ENCODE measurements around the gene NAA10. TPM values are rescaled to one million over a fixed set of nuclear protein-coding genes. Genes with fewer than 3 reads are reported as not detected.

NAA10 gene
- total and polyA plus RNA-seq, 11 donors, result 52.5 to 221 (median 91.5) TPM

- DNase-seq (peak in 2 of 5 donors; percentile 9 to 18), ATAC-seq (no peak)
- H3K4me3 ChIP-seq, result no peak overlapping the region
- H3K27ac ChIP-seq, result no peak overlapping the region
- peaks cover 0 to 20% (median 0%) of the 10 kb centered on the region in 12 donors for H3K4me1 ChIP-seq
- TF ChIP-seq POLR2A (IDR thresholded peaks at IDR 0.05) (no peak), CTCF (IDR thresholded peaks at IDR 0.05) (no peak)
- peaks cover 0 to 95% (median 23%) of the 10 kb centered on the region in 9 donors for H3K27me3 ChIP-seq
- intact Hi-C loops (cut with DNase I), result no loop called here
- no peaks in the 10 kb centered on the region for H3K9me3 ChIP-seq
- H3K36me3 ChIP-seq, result no peaks in the 10 kb centered on the region
- 29 to 59% (median 55%) methylated on average over 7 to 13 of the region's 13 CpGs for WGBS, 4 donors
Observed at GRCh38 chrX:153883163-153883843, 51.5 kb downstream of the NAA10 start.

GRCh38 chrX:153882557-153882956 is 52.3 kb downstream of the NAA10 start:
- Histone ChIP-seq H3K27ac (peak overlapping the region in 1 of 12 donors; percentile 11), H3K9me3 (no peaks in the 10 kb centered on the region), H3K4me1 (peaks cover 0 to 20% (median 0%) of the 10 kb centered on the region in 12 donors), H3K36me3 (no peaks in the 10 kb centered on the region), H3K27me3 (peaks cover 0 to 95% (median 26%) of the 10 kb centered on the region in 9 donors), H3K4me3 (no peak overlapping the region)
- DNase-seq (peak in 1 of 5 donors; percentile 33), ATAC-seq (no peak)
- TF ChIP-seq POLR2A (IDR thresholded peaks at IDR 0.05), result no peak
- no peak for TF ChIP-seq CTCF (IDR thresholded peaks at IDR 0.05)
- WGBS, 4 donors, result 40 to 52% (median 46%) methylated on average over 1 to 7 of the region's 7 CpGs
- intact Hi-C loops (cut with DNase I), result no loop called here

GRCh38 chrX:153882086-153882498 is 52.7 kb downstream of the NAA10 start:
- Histone ChIP-seq H3K4me3 (no peak overlapping the region), H3K27me3 (peaks cover 0 to 93% (median 26%) of the 10 kb centered on the region in 9 donors), H3K9me3 (no peaks in the 10 kb centered on the region), H3K4me1 (peaks cover 0 to 20% (median 0%) of the 10 kb centered on the region in 12 donors), H3K27ac (no peak overlapping the region), H3K36me3 (no peaks in the 10 kb centered on the region)
- TF ChIP-seq CTCF (IDR thresholded peaks at IDR 0.05) (no peak), POLR2A (IDR thresholded peaks at IDR 0.05) (no peak)
- peak in 1 of 5 donors; percentile 7 for DNase-seq
- no peak for ATAC-seq
- intact Hi-C loops (cut with DNase I), result no loop called here
- WGBS, 4 donors, result 47 to 90% (median 50%) methylated on average over 2 to 8 of the region's 8 CpGs

GRCh38 chrX:153881281-153881680 is 53.6 kb downstream of the NAA10 start:
- Histone ChIP-seq H3K36me3 (no peaks in the 10 kb centered on the region), H3K4me3 (no peak overlapping the region), H3K9me3 (no peaks in the 10 kb centered on the region), H3K27me3 (peaks cover 0 to 93% (median 23%) of the 10 kb centered on the region in 9 donors), H3K27ac (peak overlapping the region in 1 of 12 donors; percentile 30), H3K4me1 (peaks cover 0 to 17% (median 0%) of the 10 kb centered on the region in 12 donors)
- DNase-seq (peak in 1 of 5 donors; percentile 24), ATAC-seq (no peak)
- TF ChIP-seq CTCF (IDR thresholded peaks at IDR 0.05), result no peak
- TF ChIP-seq POLR2A (IDR thresholded peaks at IDR 0.05), result no peak
- intact Hi-C loops (cut with DNase I), result no loop called here
- WGBS, 4 donors, result 72 to 84% (median 77%) methylated on average over 6 to 7 of the region's 7 CpGs

All from heart left ventricle (tissue), 16 donors.